Adrenal gland (tissue), 5 donors: ENCODE data around the gene NRDE2.
A peak's percentile ranks its signal among the peaks of the same experiment; 100 is the strongest.

ENCODE experiments used
- CTCF ChIP-seq, 6 experiments: fragments of 450-650 bp in 4 of 6; fragments of 200-600 bp in 2 of 6; sonication (generic) in 1 of 6; IDR thresholded peaks; 1 replicate in 5 of 6; 2 replicates in 1 of 6; pipeline versions ENCODE4 v1.5.1 to v1.8.0; 2016 to 2021; ENCODE audit warnings: antibody characterized with exemption in 6 of 6, mild to moderate bottlenecking in 2 of 6, moderate library complexity in 1 of 6
- POLR2A ChIP-seq, 2 donors: fragments of 450-650 bp; IDR thresholded peaks; one replicate each; pipeline ENCODE4 v1.6.1; 2017; ENCODE audit warnings: antibody characterized with exemption in 2 of 2, mild to moderate bottlenecking in 2 of 2, moderate library complexity in 1 of 2
- donor health status: DM: no; HTN: no; CAD: no.

GRCh38 chr14:90381011-90381786 is 49.5 kb upstream of the NRDE2 start:
- TF ChIP-seq CTCF (IDR thresholded peaks at IDR 0.05) (no peak), POLR2A (IDR thresholded peaks at IDR 0.05) (peak; percentile 32 to 46)
